CD4-positive, alpha-beta memory T cell (primary cell): ENCODE measurements around the gene ADGRL2. TPM values are rescaled to one million over a fixed set of nuclear protein-coding genes. Genes with fewer than 3 reads are reported as not detected.

Source experiments
- CTCF ChIA-PET: fragments of 350-600 bp; sonication (Branson Sonifier 250); formaldehyde crosslinking; loops from one replicate; lab custom pipeline; 2021; ENCODE audit warnings: inconsistent platforms; ENCODE audit not compliant: partially characterized antibody; lab: Charles Lee
- POLR2A ChIA-PET: fragments of 350-600 bp; sonication (Branson Sonifier 250); formaldehyde crosslinking; loops from one replicate; lab custom pipeline; 2021; ENCODE audit not compliant: partially characterized antibody; lab: Charles Lee
- DNase-seq, 5 donors: peaks; one replicate each; pipeline versions ENCODE4 v3.0.0 to v3.0.0-alpha.2; 2020 to 2022; ENCODE audit warnings: mixed read lengths in 1 of 5
- H3K27ac ChIP-seq: one replicate; pipeline ENCODE4 v1.7.0; 2013; ENCODE audit warnings: low read depth, low read length
- H3K27me3 ChIP-seq: 2 replicates; pipeline ENCODE4 v1.7.0; 2013; ENCODE audit warnings: mild to moderate bottlenecking, low read length, moderate library complexity; ENCODE audit not compliant: insufficient read depth
- H3K36me3 ChIP-seq: 2 replicates; pipeline ENCODE4 v1.7.0; 2013; ENCODE audit warnings: mild to moderate bottlenecking, low read length, moderate library complexity; ENCODE audit not compliant: insufficient read depth
- H3K4me1 ChIP-seq: 2 replicates; pipeline ENCODE4 v1.7.0; 2013; ENCODE audit warnings: mild to moderate bottlenecking, low read length, moderate library complexity; ENCODE audit not compliant: insufficient read depth
- H3K4me3 ChIP-seq, 2 donors: one replicate each; pipeline ENCODE4 v1.7.0; 2013; ENCODE audit warnings: low read length in 2 of 2, mild to moderate bottlenecking in 1 of 2
- H3K9me3 ChIP-seq, 2 donors: one replicate each; pipeline ENCODE4 v1.7.0; 2013; ENCODE audit warnings: low read length in 2 of 2, control low read depth in 1 of 2; ENCODE audit not compliant: control insufficient read depth in 1 of 2
- H3K27ac Mint-ChIP-seq, 7 donors: one replicate each; pipeline ENCODE4 v1.8.0; 2020 to 2021; ENCODE audit warnings: mixed read lengths in 7 of 7, mild to moderate bottlenecking in 6 of 7, inconsistent platforms in 3 of 7, moderate library complexity in 3 of 7
- H3K27me3 Mint-ChIP-seq, 2 donors: one replicate each; pipeline ENCODE4 v1.8.0; 2020 to 2021; ENCODE audit warnings: mixed read lengths in 2 of 2
- H3K36me3 Mint-ChIP-seq, 2 donors: one replicate each; pipeline ENCODE4 v1.8.0; 2020 to 2021; ENCODE audit warnings: mixed read lengths in 2 of 2, inconsistent platforms in 1 of 2, mild to moderate bottlenecking in 1 of 2
- H3K4me1 Mint-ChIP-seq, 4 donors: one replicate each; pipeline ENCODE4 v1.8.0; 2020 to 2021; ENCODE audit warnings: mixed read lengths in 4 of 4, mild to moderate bottlenecking in 1 of 4
- H3K4me3 Mint-ChIP-seq, 8 donors: one replicate each; pipeline ENCODE4 v1.8.0; 2020 to 2021; ENCODE audit warnings: mixed read lengths in 8 of 8, mild to moderate bottlenecking in 7 of 8, moderate library complexity in 6 of 8, inconsistent platforms in 3 of 8
- H3K9me3 Mint-ChIP-seq, 8 donors: one replicate each; pipeline ENCODE4 v1.8.0; 2020 to 2021; ENCODE audit warnings: mixed read lengths in 8 of 8, mild to moderate bottlenecking in 5 of 8, inconsistent platforms in 3 of 8, moderate library complexity in 1 of 8
- intact Hi-C: fragments of 100-400 bp; cut with micrococcal nuclease; formaldehyde crosslinking; loops from one replicate; pipeline ENCODE4 v1.15.1; 2023
- polyA plus RNA-seq, 2 donors: library from polyadenylated mRNA; unstranded; fragments of 300-500 nt; fragmentation: Illumina TruSeq; gene quantifications; one replicate each; pipeline ENCODE4 v1.2.3, GENCODE V29; 2021
- total RNA-seq, 2 experiments: library from RNA; stranded (reverse); gene quantifications; one replicate each; pipeline ENCODE4 v1.2.3, GENCODE V29; 2021

The ADGRL2 gene
- total and polyA plus RNA-seq, 4 experiments from 2014 or later: not detected

GRCh38 chr1:81936853-81937252 lies 136.1 kb downstream of the ADGRL2 start:
- Mint-ChIP-seq H3K36me3 (no peaks in the 10 kb centered on the region), H3K27me3 (no peaks in the 10 kb centered on the region), H3K4me1 (no peaks in the 10 kb centered on the region), H3K4me3 (no peak overlapping the region), H3K27ac (no peak overlapping the region), H3K9me3 (peaks cover 0 to 4% (median 2%) of the 10 kb centered on the region in 8 donors)
- Histone ChIP-seq H3K4me3 (no peak overlapping the region), H3K27ac (no peak overlapping the region), H3K36me3 (no peaks in the 10 kb centered on the region), H3K9me3 (no peaks in the 10 kb centered on the region), H3K27me3 (no peaks in the 10 kb centered on the region), H3K4me1 (no peaks in the 10 kb centered on the region)
- intact Hi-C loops: no loop called here
- ChIA-PET POLR2A (no interaction called here), CTCF (no interaction called here)
- DNase-seq: no peak

GRCh38 chr1:81937791-81938450 lies 137.2 kb downstream of the ADGRL2 start:
- CTCF ChIA-PET: no interaction called here
- Mint-ChIP-seq H3K36me3 (no peaks in the 10 kb centered on the region), H3K4me3 (no peak overlapping the region), H3K27me3 (no peaks in the 10 kb centered on the region), H3K4me1 (no peaks in the 10 kb centered on the region), H3K27ac (no peak overlapping the region), H3K9me3 (peaks cover 0 to 4% (median 2%) of the 10 kb centered on the region in 8 donors)
- H3K9me3 ChIP-seq: no peaks in the 10 kb centered on the region
- POLR2A ChIA-PET: no interaction called here
- H3K27me3 ChIP-seq: no peaks in the 10 kb centered on the region
- DNase-seq: no peak
- H3K4me3 ChIP-seq: no peak overlapping the region
- no peaks in the 10 kb centered on the region for H3K4me1 ChIP-seq
- no peak overlapping the region for H3K27ac ChIP-seq
- H3K36me3 ChIP-seq: no peaks in the 10 kb centered on the region
- intact Hi-C loops: no loop called here

- Histone ChIP-seq H3K36me3 (no peaks in the 10 kb centered on the region), H3K4me3 (no peak overlapping the region), H3K4me1 (no peaks in the 10 kb centered on the region), H3K27me3 (no peaks in the 10 kb centered on the region), H3K27ac (no peak overlapping the region), H3K9me3 (no peaks in the 10 kb centered on the region)
- Mint-ChIP-seq H3K4me1 (no peaks in the 10 kb centered on the region), H3K36me3 (no peaks in the 10 kb centered on the region), H3K9me3 (peaks cover 0 to 6% (median 1%) of the 10 kb centered on the region in 8 donors), H3K27ac (no peak overlapping the region), H3K4me3 (no peak overlapping the region), H3K27me3 (no peaks in the 10 kb centered on the region)
- ChIA-PET POLR2A (no interaction called here), CTCF (no interaction called here)
- DNase-seq: no peak
- intact Hi-C loops: no loop called here
Observed at GRCh38 chr1:81948495-81948894, 147.8 kb downstream of the ADGRL2 start.

GRCh38 chr1:81949421-81949820 lies 148.7 kb downstream of the ADGRL2 start:
- Mint-ChIP-seq H3K4me3 (no peak overlapping the region), H3K36me3 (no peaks in the 10 kb centered on the region), H3K9me3 (peaks cover 0 to 6% (median 1%) of the 10 kb centered on the region in 8 donors), H3K4me1 (no peaks in the 10 kb centered on the region), H3K27ac (no peak overlapping the region), H3K27me3 (no peaks in the 10 kb centered on the region)
- Histone ChIP-seq H3K36me3 (no peaks in the 10 kb centered on the region), H3K27ac (no peak overlapping the region), H3K9me3 (no peaks in the 10 kb centered on the region), H3K4me3 (no peak overlapping the region), H3K27me3 (no peaks in the 10 kb centered on the region), H3K4me1 (no peaks in the 10 kb centered on the region)
- POLR2A ChIA-PET: no interaction called here
- CTCF ChIA-PET: no interaction called here
- DNase-seq: no peak
- intact Hi-C loops: no loop called here

- no peak overlapping the region for H3K4me3 ChIP-seq
Observed at GRCh38 chr1:81950037-81950436, 149.3 kb downstream of the ADGRL2 start.

GRCh38 chr1:81950591-81951244 lies 150.0 kb downstream of the ADGRL2 start:
- H3K4me1 ChIP-seq: no peaks in the 10 kb centered on the region
- Mint-ChIP-seq H3K36me3 (no peaks in the 10 kb centered on the region), H3K4me3 (no peak overlapping the region), H3K9me3 (peaks cover 0 to 6% (median 2%) of the 10 kb centered on the region in 8 donors), H3K4me1 (no peaks in the 10 kb centered on the region), H3K27me3 (no peaks in the 10 kb centered on the region), H3K27ac (no peak overlapping the region)
- H3K27ac ChIP-seq: no peak overlapping the region
- intact Hi-C loops: no loop called here
- H3K27me3 ChIP-seq: no peaks in the 10 kb centered on the region
- no peaks in the 10 kb centered on the region for H3K36me3 ChIP-seq
- ChIA-PET POLR2A (no interaction called here), CTCF (no interaction called here)
- DNase-seq: no peak
- no peak overlapping the region for H3K4me3 ChIP-seq
- H3K9me3 ChIP-seq: no peaks in the 10 kb centered on the region

More at GRCh38 chr1:81950037-81950436, 149.3 kb downstream of the ADGRL2 start:
- CTCF ChIA-PET: no interaction called here
- no peaks in the 10 kb centered on the region for H3K36me3 Mint-ChIP-seq
- Histone ChIP-seq H3K4me1 (no peaks in the 10 kb centered on the region), H3K27ac (no peak overlapping the region), H3K36me3 (no peaks in the 10 kb centered on the region), H3K9me3 (no peaks in the 10 kb centered on the region), H3K27me3 (no peaks in the 10 kb centered on the region)
- H3K9me3 Mint-ChIP-seq: peaks cover 0 to 6% (median 2%) of the 10 kb centered on the region in 8 donors
- no peaks in the 10 kb centered on the region for H3K4me1 Mint-ChIP-seq
- no peaks in the 10 kb centered on the region for H3K27me3 Mint-ChIP-seq
- POLR2A ChIA-PET: no interaction called here
- H3K27ac Mint-ChIP-seq: no peak overlapping the region
- intact Hi-C loops: no loop called here
- no peak overlapping the region for H3K4me3 Mint-ChIP-seq
- no peak for DNase-seq

- H3K27ac ChIP-seq: no peak overlapping the region
- Mint-ChIP-seq H3K36me3 (no peaks in the 10 kb centered on the region), H3K4me1 (no peaks in the 10 kb centered on the region), H3K27me3 (no peaks in the 10 kb centered on the region), H3K4me3 (no peak overlapping the region), H3K27ac (no peak overlapping the region), H3K9me3 (peaks cover 0 to 4% (median 1%) of the 10 kb centered on the region in 8 donors)
- no peaks in the 10 kb centered on the region for H3K27me3 ChIP-seq
- intact Hi-C loops: no loop called here
- no peak for DNase-seq
- POLR2A ChIA-PET: no interaction called here
- H3K9me3 ChIP-seq: no peaks in the 10 kb centered on the region
- H3K4me1 ChIP-seq: no peaks in the 10 kb centered on the region
- CTCF ChIA-PET: no interaction called here
- H3K36me3 ChIP-seq: no peaks in the 10 kb centered on the region
- no peak overlapping the region for H3K4me3 ChIP-seq
Observed at GRCh38 chr1:81954534-81955020, 153.8 kb downstream of the ADGRL2 start.
